Gastrocnemius medialis (tissue), 4 donors: ENCODE results near the gene TTC9.

Experiments
- POLR2A ChIP-seq, 2 donors: fragments of 450-650 bp; IDR thresholded peaks; one replicate each; pipeline ENCODE4 v1.6.1; 2017; ENCODE audit warnings: antibody characterized with exemption in 2 of 2, mild to moderate bottlenecking in 2 of 2, moderate library complexity in 2 of 2
- TF ChIP-seq, protein P1 (sequence below), 5 experiments: fragments of 450-650 bp in 3 of 5; fragments of 200-600 bp in 2 of 5; sonication (generic) in 2 of 5; IDR thresholded peaks in 4 of 5; conservative IDR thresholded peaks in 1 of 5; 1 replicate in 4 of 5; 2 replicates in 1 of 5; pipeline ENCODE4 v1.5.1; 2016 to 2019; ENCODE audit warnings: antibody characterized with exemption in 5 of 5, mild to moderate bottlenecking in 3 of 5, moderate library complexity in 3 of 5

DNA sequence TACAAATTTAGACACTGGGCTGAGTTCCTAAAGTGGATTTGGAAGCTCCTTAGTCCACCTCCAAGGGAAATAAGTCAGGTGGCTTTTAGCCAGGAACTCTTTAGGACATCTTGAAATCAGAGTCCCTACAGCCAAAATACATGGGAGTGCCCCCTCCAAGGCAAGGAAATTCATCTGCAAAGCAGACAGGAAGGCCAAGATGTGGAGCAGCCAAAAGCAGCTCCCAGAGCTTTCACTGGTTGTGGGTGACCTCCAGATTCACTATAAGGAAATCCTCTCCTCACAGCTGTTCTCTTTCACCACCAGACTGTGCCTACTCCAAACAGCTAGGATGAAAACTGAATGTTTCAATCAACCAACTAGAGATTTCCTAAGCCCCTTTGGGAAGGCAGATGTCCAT lies 6.6 kb downstream of the TTC9 start:
- TF ChIP-seq, protein P1, sequence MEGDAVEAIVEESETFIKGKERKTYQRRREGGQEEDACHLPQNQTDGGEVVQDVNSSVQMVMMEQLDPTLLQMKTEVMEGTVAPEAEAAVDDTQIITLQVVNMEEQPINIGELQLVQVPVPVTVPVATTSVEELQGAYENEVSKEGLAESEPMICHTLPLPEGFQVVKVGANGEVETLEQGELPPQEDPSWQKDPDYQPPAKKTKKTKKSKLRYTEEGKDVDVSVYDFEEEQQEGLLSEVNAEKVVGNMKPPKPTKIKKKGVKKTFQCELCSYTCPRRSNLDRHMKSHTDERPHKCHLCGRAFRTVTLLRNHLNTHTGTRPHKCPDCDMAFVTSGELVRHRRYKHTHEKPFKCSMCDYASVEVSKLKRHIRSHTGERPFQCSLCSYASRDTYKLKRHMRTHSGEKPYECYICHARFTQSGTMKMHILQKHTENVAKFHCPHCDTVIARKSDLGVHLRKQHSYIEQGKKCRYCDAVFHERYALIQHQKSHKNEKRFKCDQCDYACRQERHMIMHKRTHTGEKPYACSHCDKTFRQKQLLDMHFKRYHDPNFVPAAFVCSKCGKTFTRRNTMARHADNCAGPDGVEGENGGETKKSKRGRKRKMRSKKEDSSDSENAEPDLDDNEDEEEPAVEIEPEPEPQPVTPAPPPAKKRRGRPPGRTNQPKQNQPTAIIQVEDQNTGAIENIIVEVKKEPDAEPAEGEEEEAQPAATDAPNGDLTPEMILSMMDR (IDR thresholded peaks at IDR 0.05 in 4 of 5, conservative IDR thresholded peaks at IDR 0.05 in 1 of 5): no peak
- no peak for TF ChIP-seq POLR2A (IDR thresholded peaks at IDR 0.05)
